Renal cortex interstitium (tissue), 11 donors: ENCODE results near the gene CXCR6. TPM values are rescaled to one million over a fixed set of nuclear protein-coding genes. Genes with fewer than 3 reads are reported as not detected.

Source experiments
- DNase-seq, 11 donors: peaks; one replicate each; pipeline ENCODE4 v3.0.0-alpha.2; 2013; ENCODE audit warnings: low read depth in 9 of 11, low spot score in 4 of 11; ENCODE audit errors: extremely low read depth in 1 of 11
- polyA plus RNA-seq, 3 donors: library from polyadenylated mRNA; unstranded; fragments of 120-200 nt; gene quantifications; one replicate each; pipeline ENCODE4 v1.2.1, GENCODE V29; 2013; ENCODE audit not compliant: insufficient read length in 3 of 3

CXCR6 gene
- polyA plus RNA-seq, 3 donors, result 0.23 to 0.67 (median 0.24) TPM

- no peak for DNase-seq
Measured at GRCh38 chr3:45980229-45980813, 37.1 kb downstream of the CXCR6 start.

DNA sequence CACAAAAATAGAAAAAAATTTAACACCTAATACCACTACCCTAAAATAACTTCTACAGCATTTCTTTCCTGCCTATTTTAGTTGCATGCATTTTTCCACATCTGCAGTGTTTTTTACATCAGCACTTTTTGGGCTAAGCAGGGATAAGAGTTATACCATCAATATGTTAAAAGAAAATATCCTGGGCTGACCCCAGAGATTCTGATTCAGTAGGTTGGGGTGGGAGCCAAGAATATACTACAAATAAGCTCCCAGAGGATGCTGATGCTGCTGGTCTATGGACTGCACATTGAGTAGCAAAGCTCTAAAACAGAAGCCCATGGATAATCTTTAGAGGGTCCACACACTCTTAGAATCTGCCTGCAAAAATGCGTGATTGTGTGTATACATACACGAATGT is 37.6 kb downstream of the CXCR6 start:
- no peak for DNase-seq

DNA sequence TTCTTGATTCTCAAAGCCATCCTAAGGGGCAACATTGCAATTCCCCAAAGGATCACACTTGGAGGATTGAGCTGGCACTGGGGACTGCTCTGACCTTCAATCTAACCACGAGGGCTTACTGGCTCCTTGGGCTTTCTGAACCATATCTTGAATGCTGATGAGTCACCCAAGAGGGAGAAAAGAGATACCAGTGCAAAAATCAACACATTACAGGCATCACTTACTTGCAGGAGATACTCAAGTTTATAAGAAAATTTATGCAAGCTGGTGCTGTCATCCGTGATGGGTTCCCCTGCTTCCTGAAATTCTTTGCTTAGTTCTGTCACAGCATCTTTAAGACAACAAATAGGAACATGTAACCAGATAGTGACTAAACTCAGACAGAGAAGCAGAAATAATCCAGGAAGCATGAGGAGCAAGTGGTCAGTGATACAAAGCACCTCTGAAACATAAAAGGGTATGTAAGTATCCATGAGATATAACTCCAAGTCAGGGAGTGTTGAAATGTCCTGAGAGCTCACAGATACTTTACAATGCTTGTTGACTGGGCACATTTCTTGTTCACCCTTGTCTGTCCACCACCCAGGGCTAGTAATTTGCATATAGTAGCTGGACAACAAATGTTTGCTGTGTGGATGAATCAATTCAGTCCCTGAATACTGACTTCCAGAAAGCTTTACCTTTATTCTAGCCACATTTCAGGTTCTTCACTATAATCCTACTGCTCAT is 38.2 kb downstream of the CXCR6 start:
- DNase-seq, result no peak

- DNase-seq, result no peak
Measured at GRCh38 chr3:45983770-45984169, 40.5 kb downstream of the CXCR6 start.

DNA sequence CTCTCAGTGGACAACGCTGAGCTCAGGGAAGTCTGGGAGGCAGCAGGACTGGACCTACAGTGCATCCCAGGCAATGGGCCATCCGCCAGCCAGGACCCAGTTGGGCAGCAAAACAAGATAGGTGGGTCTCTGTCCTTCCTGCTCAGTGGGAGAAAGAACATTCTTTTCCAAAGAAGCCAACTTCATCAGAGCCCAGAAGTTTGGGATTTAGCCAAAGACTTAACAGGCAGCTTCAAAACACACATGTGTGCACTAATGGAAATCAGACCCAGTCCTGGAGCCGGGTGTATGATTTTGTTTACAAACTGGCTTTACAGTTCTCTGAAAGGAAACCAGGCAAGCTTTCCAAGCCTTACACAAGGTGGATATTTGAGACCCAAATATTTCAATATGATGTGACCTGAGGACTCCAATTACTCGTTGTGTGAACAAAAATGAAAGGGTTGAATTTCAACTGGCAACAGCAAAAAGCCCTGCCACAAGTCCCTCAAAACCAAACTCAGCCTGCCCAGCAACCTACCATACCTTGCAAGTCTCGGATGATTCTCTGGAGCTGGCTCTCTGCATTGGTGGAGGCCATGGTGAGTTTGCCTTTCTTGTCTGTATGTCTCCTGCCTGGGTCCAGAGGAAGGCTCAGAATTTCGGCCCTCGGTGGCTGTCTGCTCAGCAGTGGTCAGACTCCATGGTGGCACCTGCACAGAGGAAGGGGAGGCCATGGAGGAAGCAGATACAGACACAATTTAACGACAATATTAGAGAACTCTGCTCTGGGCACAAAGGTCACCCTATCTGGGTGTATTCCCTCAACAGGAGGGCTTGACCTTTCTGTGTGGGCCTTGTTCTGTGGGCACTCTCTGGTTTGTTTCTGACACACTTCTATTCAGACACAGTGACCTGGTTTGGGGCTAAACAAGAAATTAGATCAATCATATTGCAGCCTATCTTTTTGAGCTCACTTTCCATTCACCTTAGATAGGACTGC is 41.4 kb downstream of the CXCR6 start:
- no peak for DNase-seq

- DNase-seq, result no peak
Measured at GRCh38 chr3:45985532-45986302, 42.5 kb downstream of the CXCR6 start.

- DNase-seq, result no peak
Measured at GRCh38 chr3:45986303-45986982, 43.2 kb downstream of the CXCR6 start.

GRCh38 chr3:45987368-45988291 is 44.4 kb downstream of the CXCR6 start:
- DNase-seq, result no peak

DNA sequence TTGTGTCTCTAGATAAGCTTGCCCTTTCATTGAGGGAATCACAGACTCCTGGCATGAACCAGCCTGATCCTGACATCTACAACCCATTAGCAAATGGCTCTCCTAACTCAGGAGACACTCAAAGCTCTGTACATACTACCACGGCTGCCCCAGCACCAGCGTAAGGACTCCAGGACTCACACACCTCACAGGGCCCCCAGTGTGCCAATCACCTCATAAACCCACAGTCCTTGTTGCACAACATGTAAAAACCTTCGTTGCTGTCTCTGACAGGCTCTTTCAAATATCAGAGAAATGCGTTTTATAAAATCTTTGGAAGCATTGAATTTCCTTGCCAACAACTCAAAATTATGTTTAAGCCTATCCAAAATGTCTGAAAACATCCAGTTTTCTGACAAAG is 45.1 kb downstream of the CXCR6 start:
- no peak for DNase-seq

GRCh38 chr3:45988804-45989203 is 45.5 kb downstream of the CXCR6 start:
- DNase-seq, result no peak

DNA sequence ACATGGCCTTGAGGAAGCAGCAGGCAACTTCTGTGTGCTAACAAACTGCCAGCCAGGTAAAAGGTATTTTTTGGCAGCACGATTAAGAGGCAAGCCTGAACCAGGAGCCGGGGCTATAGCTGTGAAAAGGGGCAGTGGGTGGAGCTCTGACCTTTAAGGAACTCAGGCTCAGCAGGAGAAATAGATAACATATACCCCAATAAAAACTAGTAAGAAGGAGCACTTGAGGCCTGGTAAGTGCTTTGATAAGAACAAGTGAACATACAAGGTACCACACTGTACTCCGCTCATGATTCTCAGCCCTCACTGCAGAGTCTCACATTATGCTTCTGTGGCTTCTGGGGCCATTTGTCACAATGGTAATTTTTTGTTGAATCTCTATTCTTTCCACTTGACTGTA is 46.9 kb downstream of the CXCR6 start:
- DNase-seq, result no peak

- DNase-seq, result no peak
Measured at GRCh38 chr3:45991341-45991740, 48.1 kb downstream of the CXCR6 start.

DNA sequence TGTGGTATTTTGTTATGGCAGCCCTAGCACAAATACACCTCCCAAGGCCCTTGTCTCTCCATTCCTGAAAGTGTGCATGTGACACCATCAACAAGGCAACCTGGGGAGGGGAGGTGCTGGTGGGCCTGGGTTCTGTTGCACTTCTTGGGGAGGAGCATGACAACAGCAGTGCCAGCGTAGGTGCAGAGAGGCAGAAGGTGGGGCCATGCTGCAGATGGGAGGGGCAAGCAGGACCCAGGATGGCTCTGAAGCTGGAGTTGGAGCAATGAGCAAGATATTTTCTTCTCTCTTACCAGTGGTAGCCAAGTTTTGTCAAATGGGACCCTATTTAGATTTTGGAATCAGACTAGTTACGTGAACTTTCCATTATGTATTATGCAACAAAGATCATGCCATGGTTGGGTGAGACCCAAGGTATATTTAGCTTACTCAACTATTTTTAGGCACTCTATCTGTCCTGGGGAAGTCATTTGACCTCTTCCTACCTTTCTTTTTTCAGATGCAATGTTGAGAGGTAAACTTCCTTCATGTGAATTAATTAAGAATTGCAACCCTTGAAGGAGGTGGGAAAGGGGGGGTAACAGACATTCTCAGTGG is 49.0 kb downstream of the CXCR6 start:
- no peak for DNase-seq

DNA sequence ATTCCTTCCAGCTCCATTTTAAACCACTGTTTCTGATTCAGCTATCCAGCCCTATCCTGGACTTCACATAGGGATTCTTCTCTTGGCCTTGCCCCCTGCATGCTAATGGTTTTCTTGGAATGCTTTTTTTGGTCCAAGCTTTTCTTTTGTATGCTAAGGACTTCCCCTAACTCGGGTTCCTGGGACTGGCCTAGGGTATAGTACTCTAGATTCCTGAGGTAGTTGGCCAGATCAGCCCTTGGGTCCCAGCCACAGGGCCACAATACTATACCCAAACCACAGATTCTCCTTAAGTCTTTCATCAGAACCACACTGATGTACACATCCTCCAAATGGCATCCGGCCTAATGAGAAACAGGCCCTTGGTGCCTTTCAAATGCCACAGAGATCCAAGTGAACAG is 49.6 kb downstream of the CXCR6 start:
- DNase-seq, result no peak

DNA sequence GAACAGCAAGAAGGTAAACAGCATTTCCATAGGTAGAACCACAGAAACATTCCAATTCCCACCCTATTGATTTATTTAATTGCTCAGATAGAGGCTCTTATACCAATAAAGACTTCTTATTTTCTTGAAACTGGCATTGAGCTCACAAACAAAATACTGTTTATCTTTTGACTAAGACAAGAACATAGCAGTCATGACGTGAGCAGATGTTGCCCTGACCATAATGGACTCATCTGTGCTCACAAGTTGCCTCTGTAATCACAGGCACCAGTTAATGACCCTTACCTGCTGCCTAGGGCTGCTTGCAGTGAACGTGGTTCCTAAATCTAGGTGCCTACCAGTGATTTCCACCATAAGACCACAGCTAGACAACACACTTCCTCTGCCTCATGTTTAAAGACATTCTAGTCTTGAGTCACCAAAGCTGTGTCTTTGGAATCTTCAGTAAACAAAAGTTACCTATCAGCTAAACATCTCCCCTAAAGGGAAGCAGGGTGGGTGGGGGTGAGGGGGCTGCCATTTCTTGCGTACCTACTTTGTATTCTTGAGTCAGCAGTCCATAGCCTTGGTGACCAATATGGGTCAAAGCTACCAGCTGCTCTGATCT is 50.3 kb downstream of the CXCR6 start:
- DNase-seq, result no peak

GRCh38 chr3:45994419-45995235 is 51.4 kb downstream of the CXCR6 start:
- DNase-seq, result peak in 1 of 11 donors; percentile 13
